EH (cell line): ENCODE measurements around the gene LRFN2.

Source experiments
- DNase-seq: peaks from one replicate; pipeline ENCODE4 v3.0.0-alpha.2; 2015; ENCODE audit warnings: low read depth

Gene LRFN2

GRCh38 chr6:40586369-40587201 lies 579 bp downstream of the LRFN2 start:
- DNase-seq, result no peak

- no peak for DNase-seq
Observed at GRCh38 chr6:40585651-40586269, 1.4 kb downstream of the LRFN2 start.

DNA sequence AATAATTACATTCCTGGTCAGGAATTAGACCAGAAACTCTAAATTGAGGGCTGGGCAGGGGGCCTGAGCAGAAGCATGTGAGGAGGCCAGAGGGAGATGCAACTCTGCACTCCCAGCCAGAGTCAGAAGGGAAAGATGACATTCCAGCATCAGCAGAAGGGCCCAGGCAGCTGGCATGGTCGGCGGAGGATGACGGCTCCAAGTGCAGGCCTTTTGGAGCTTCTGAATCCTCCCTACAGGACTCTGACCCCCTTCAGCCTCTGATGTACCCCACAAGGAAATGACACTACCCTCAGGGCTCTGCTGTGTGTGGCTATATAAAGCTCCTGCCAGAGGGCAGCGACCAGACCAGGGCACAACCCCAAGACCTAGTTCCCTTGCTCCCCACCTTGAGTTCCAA lies 1.9 kb downstream of the LRFN2 start:
- no peak for DNase-seq

GRCh38 chr6:40584741-40585140 lies 2.4 kb downstream of the LRFN2 start:
- no peak for DNase-seq

- DNase-seq, result no peak
Observed at GRCh38 chr6:40583709-40584108, 3.5 kb downstream of the LRFN2 start.

GRCh38 chr6:40582892-40583291 lies 4.3 kb downstream of the LRFN2 start:
- DNase-seq, result no peak

DNA sequence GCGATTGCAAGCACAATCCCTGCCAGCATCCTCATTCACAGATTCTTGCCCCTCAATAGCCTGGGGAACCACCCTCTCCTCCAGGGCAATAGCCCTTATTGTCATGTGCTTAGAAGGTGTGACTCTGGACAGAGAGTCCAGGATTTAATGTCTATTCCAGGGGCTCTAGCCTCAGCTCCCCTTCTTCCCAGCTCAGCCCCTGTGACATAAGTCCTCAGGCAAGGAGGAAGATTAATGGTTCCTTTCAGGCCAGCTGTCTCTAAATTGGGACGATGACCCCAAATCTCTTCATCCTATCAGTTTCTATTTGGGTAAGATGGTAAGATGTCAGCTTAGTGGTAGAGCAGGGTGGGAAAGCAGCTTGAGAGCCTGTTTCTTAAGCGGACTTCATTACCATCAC lies 8.1 kb downstream of the LRFN2 start:
- DNase-seq, result no peak

DNA sequence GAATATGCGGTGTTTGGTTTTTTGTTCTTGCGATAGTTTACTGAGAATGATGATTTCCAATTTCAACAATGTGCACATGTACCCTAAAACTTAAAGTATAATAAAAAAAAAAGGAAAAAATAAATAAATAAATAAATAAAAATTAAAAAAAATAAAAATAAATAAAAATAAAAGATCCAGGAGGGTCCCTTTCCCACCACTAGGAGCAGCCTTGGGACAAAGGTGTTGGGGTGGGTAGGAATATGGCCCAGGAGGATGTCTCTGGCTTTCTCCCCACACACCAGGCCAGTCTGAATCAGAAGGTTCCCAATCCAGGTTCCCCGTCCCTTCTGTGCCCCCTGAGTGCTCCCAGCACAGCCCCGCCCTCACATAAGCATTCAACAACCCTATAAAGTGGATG lies 9.5 kb downstream of the LRFN2 start:
- DNase-seq, result no peak

- DNase-seq, result no peak
Observed at GRCh38 chr6:40573221-40573620, 13.9 kb downstream of the LRFN2 start.

- no peak for DNase-seq
Observed at GRCh38 chr6:40569162-40569910, 17.8 kb downstream of the LRFN2 start.

- DNase-seq, result no peak
Observed at GRCh38 chr6:40568062-40568708, 19.0 kb downstream of the LRFN2 start.

DNA sequence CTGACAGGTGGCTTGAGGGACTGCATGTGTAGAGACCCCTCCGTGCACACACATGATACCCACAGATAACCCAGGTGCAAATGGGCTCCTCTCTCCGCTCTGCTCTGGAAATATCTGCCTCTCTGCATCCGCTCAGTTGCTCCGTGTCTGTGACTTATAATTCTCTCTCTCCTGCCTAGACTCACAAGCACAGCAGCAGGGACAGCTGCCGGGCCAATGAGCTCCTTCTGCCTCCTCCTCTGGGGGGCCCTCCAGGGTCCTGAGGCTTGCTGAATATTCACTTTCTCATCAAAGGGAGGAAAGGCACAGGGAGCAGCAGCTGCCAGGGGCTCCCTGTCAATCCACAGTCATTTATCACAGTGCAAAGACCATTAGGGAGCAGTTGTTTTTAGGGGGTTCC lies 24.1 kb downstream of the LRFN2 start:
- DNase-seq, result no peak

- no peak for DNase-seq
Observed at GRCh38 chr6:40559056-40559455, 28.1 kb downstream of the LRFN2 start.

- no peak for DNase-seq
Observed at GRCh38 chr6:40558102-40558501, 29.1 kb downstream of the LRFN2 start.

DNA sequence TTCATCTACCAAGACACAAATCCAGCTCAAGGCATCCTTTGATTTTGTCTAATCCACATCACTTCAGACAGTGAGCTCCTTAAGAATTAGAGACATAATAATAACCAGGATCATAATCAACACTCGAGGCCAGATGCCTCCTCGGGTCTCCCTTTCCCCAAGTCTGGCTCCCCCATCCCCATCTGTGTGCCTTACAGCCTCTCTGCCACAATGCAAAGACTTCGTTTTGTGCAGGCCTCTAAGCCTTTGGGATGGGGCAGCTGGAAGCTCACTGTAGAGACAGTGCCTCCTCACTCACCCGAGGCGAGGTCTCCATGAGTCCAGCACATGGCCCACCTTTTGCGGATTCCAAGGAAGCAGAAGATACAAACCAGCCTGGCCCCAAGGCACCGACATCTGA lies 30.3 kb downstream of the LRFN2 start:
- DNase-seq, result no peak

- DNase-seq, result no peak
Observed at GRCh38 chr6:40556023-40556422, 31.1 kb downstream of the LRFN2 start.

- DNase-seq, result no peak
Observed at GRCh38 chr6:40555092-40555491, 32.1 kb downstream of the LRFN2 start.

DNA sequence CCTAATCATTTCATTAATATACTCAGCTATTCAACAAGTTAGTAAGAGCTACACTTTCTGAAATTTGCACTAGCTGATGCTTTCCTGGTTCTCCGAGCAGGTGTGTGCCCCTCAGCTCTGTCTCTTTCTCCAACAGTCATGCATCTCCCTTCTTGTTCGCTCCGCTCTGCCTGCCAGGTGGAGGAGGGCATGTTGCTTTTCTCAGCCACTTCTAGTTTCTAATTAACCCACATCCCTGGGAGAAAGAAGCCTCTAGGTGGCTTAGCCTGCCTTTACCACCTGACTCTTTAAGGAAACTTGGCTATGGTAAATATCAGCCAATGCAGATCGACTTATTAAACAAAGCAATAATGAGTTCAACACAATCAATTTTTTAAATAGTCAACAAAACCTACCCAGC lies 34.2 kb downstream of the LRFN2 start:
- DNase-seq, result no peak

- DNase-seq, result no peak
Observed at GRCh38 chr6:40551966-40552505, 35.1 kb downstream of the LRFN2 start.

- DNase-seq, result peak; percentile 62
Observed at GRCh38 chr6:40550202-40551101, 36.7 kb downstream of the LRFN2 start.

- DNase-seq, result no peak
Observed at GRCh38 chr6:40545954-40546353, 41.2 kb downstream of the LRFN2 start.
